PC-3 (cell line): ENCODE results near the gene WASHC2A. TPM values are rescaled to one million over a fixed set of nuclear protein-coding genes. Genes with fewer than 3 reads are reported as not detected.
"Not testable (repeated sequence)": the region's sequence is repeated elsewhere in the genome, so short reads cannot be mapped to it uniquely, and the experiment has no call there.

Experiments used
- ATAC-seq: fragments of 200-7000 bp; cut with Tn5 transposase; 2 replicates; pipeline ENCODE4 v1.9.1; 2020; ENCODE audit warnings: mild to moderate bottlenecking, moderate library complexity
- BruUV-seq: library from RNA; stranded (reverse); fragments of 400-500 nt; replicated peaks from 2 replicates; lab custom pipeline; 2021; lab: Mats Ljungman, UMichigan
- CTCF ChIA-PET: fragments of 300-600 bp; sonication (Branson Sonifier 250); formaldehyde crosslinking; loops from one replicate; lab custom pipeline; 2022; ENCODE audit warnings: antibody characterized with exemption; lab: Charles Lee
- POLR2A ChIA-PET: fragments of 300-600 bp; sonication (Branson Sonifier 250); formaldehyde crosslinking; loops from one replicate; lab custom pipeline; 2022; ENCODE audit warnings: antibody characterized with exemption; ENCODE audit not compliant: unreplicated experiment; lab: Charles Lee
- DNase-seq: peaks from one replicate; pipeline ENCODE4 v3.0.0-alpha.2; 2015
- H2AFZ ChIP-seq: fragments of 300-600 bp; sonication (generic); 2 replicates; pipeline ENCODE4 v1.6.0; 2016; ENCODE audit warnings: antibody characterized with exemption, low read length
- H3F3A ChIP-seq: fragments of 300-600 bp; sonication (generic); one replicate; pipeline ENCODE4 v1.6.0; 2017; ENCODE audit warnings: antibody characterized with exemption, low read length, control low read depth, mild to moderate bottlenecking; ENCODE audit not compliant: unreplicated experiment
- H3K27ac ChIP-seq: fragments of 300-600 bp; sonication (generic); 2 replicates; pipeline ENCODE4 v1.5.1; 2016; ENCODE audit warnings: mild to moderate bottlenecking, low read length
- H3K27me3 ChIP-seq: fragments of 300-600 bp; sonication (generic); 2 replicates; pipeline ENCODE4 v1.6.1; 2016; ENCODE audit warnings: low read length, mixed read lengths
- H3K36me3 ChIP-seq: fragments of 300-600 bp; sonication (generic); 2 replicates; pipeline ENCODE4 v1.6.1; 2016; ENCODE audit warnings: low read depth, mixed run types, low read length, mixed read lengths
- H3K4me1 ChIP-seq: fragments of 300-600 bp; sonication (generic); 2 replicates; pipeline ENCODE4 v1.5.1; 2016; ENCODE audit warnings: low read length; ENCODE audit not compliant: insufficient read depth
- H3K4me2 ChIP-seq: fragments of 300-600 bp; sonication (generic); 2 replicates; pipeline ENCODE4 v1.6.0; 2016; ENCODE audit warnings: low read length
- H3K4me3 ChIP-seq: fragments of 300-600 bp; sonication (generic); 2 replicates; pipeline ENCODE4 v1.5.1; 2016; ENCODE audit warnings: mild to moderate bottlenecking, low read length, mixed read lengths
- H3K79me2 ChIP-seq: fragments of 300-600 bp; sonication (generic); 2 replicates; pipeline ENCODE4 v1.6.1; 2017; ENCODE audit warnings: low read length, mixed read lengths
- H3K9ac ChIP-seq: fragments of 300-600 bp; sonication (generic); 2 replicates; pipeline ENCODE4 v1.6.0; 2016; ENCODE audit warnings: mild to moderate bottlenecking, low read length
- H3K9me2 ChIP-seq: fragments of 300-600 bp; sonication (generic); replicated peaks from 2 replicates; pipeline ENCODE4 v1.6.1; 2016; ENCODE audit warnings: mixed run types, low read length, mixed read lengths
- H3K9me3 ChIP-seq: fragments of 300-600 bp; sonication (generic); 2 replicates; pipeline ENCODE4 v1.6.1; 2016; ENCODE audit warnings: low read length, mixed read lengths
- H4K20me1 ChIP-seq: fragments of 300-600 bp; sonication (generic); 2 replicates; pipeline ENCODE4 v1.6.1; 2016; ENCODE audit warnings: low read length, mixed read lengths
- EZH2 ChIP-seq: fragments of 300-600 bp; sonication (generic); IDR thresholded peaks from one replicate; pipeline ENCODE4 v1.6.1; 2017; ENCODE audit warnings: antibody characterized with exemption, mild to moderate bottlenecking, low read length; ENCODE audit not compliant: unreplicated experiment
- EZH2phosphoT487 ChIP-seq: fragments of 300-600 bp; sonication (generic); IDR thresholded peaks from 2 replicates; pipeline ENCODE4 v1.6.1; 2018; ENCODE audit warnings: mild to moderate bottlenecking, antibody characterized with exemption, low read length, borderline replicate concordance
- intact Hi-C: fragments of 100-400 bp; cut with micrococcal nuclease; formaldehyde crosslinking; loops from 2 replicates; pipeline ENCODE4 v1.9.0; 2023
- total RNA-seq: library from RNA; depleted of rRNA; stranded (reverse); fragments of >200 nt; gene quantifications from 2 replicates; pipeline ENCODE4 v1.2.3, GENCODE V29; 2014
- TF ChIP-seq, protein P1 (sequence below): fragments of 300-600 bp; sonication (generic); conservative IDR thresholded peaks from 2 replicates; pipeline ENCODE4 v1.5.1; 2017; ENCODE audit warnings: antibody characterized with exemption, low read depth, mild to moderate bottlenecking, low read length

Gene WASHC2A
- total RNA-seq, 1 experiment from 2014 or later: 57.9 TPM

DNA sequence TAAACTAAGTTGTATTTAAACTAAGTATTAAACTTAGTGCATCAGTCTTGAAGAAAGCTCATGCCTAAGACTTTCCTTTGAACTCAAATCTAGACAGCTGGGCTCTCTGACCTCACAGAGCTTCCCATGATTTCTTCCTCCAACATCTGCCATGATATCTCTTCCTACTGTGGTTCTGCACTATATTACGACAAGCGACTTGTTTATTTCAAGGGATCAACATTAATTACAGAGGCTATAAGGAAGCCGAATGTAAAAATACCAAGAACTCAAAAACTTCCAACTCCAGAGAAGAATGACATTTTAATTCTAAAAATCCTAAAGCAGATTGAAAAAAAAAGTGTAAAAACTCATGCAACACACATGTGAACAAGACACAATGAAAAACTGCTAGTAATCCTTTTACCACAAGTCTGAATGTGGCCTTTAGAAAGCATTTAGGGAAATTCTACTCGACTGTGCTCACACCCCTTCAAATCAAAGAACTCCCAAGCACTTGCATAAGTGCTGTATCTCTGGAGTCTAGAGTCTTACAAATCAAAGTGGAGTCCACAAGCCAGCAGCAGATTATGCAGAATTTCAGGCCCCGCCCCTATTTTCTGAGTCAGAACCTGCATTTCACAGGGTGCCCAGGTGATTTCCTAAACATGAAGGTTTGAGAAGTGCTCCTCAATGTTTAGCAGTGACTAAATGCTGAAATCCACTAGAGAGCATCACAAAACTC lies 22.7 kb upstream of the WASHC2A start:
- DNase-seq: peak; percentile 55
- Histone ChIP-seq H3K9me3 (no peaks in the 10 kb centered on the region), H4K20me1 (no peaks in the 10 kb centered on the region), H3K9ac (no peak overlapping the region), H3K36me3 (no peaks in the 10 kb centered on the region), H3K4me1 (no peaks in the 10 kb centered on the region), H3K27ac (no peak overlapping the region), H3K79me2 (no peaks in the 10 kb centered on the region), H3K27me3 (no peaks in the 10 kb centered on the region), H3K4me3 (no peak overlapping the region), H3K4me2 (no peak overlapping the region), H3K9me2 (no peaks in the 10 kb centered on the region), H3F3A (no peaks in the 10 kb centered on the region), H2AFZ (no peak overlapping the region)
- ATAC-seq: peak; percentile 43; the same call in 1 of the 2 replicates
- ChIA-PET CTCF (interaction anchor here (0.6 kb wide), 1 partner anchor 505 kb away, joined by 3 read pairs; no protein-coding TSS in a partner anchor), POLR2A (no interaction called here)
- intact Hi-C loops: no loop called here
- BruUV-seq: no TSS peak
- no peak for TF ChIP-seq EZH2
- no peak for TF ChIP-seq EZH2phosphoT487
- TF ChIP-seq, protein P1, sequence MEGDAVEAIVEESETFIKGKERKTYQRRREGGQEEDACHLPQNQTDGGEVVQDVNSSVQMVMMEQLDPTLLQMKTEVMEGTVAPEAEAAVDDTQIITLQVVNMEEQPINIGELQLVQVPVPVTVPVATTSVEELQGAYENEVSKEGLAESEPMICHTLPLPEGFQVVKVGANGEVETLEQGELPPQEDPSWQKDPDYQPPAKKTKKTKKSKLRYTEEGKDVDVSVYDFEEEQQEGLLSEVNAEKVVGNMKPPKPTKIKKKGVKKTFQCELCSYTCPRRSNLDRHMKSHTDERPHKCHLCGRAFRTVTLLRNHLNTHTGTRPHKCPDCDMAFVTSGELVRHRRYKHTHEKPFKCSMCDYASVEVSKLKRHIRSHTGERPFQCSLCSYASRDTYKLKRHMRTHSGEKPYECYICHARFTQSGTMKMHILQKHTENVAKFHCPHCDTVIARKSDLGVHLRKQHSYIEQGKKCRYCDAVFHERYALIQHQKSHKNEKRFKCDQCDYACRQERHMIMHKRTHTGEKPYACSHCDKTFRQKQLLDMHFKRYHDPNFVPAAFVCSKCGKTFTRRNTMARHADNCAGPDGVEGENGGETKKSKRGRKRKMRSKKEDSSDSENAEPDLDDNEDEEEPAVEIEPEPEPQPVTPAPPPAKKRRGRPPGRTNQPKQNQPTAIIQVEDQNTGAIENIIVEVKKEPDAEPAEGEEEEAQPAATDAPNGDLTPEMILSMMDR: no peak

DNA sequence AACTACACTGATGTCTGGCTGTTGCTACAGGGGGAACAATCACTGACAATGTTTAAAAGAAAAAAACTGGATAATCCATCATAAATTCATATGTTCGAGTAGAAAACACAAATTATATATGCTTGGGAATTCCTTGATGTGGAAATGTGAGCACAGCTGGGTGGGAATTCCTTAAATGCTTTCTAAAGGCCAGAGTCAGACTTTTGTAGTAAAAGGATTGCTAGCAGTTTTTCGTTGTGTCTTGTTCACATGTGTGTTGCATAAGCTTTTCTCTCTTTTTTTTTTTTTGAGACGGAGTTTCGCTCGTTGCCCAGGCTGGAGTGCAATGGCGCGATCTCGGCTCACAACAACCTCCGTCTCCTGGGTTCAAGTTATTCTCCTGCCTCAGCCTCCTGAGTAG lies 21.3 kb upstream of the WASHC2A start:
- DNase-seq, intact Hi-C loops, H3K79me2 ChIP-seq, H3K27me3 ChIP-seq, H3K27ac ChIP-seq, H2AFZ ChIP-seq, CTCF ChIA-PET, H3K9ac ChIP-seq, ATAC-seq, H3K4me3 ChIP-seq, BruUV-seq, POLR2A ChIA-PET, H3F3A ChIP-seq, H3K4me2 ChIP-seq, H3K4me1 ChIP-seq, H3K9me3 ChIP-seq, H4K20me1 ChIP-seq, H3K36me3 ChIP-seq, H3K9me2 ChIP-seq: not testable (repeated sequence)

DNA sequence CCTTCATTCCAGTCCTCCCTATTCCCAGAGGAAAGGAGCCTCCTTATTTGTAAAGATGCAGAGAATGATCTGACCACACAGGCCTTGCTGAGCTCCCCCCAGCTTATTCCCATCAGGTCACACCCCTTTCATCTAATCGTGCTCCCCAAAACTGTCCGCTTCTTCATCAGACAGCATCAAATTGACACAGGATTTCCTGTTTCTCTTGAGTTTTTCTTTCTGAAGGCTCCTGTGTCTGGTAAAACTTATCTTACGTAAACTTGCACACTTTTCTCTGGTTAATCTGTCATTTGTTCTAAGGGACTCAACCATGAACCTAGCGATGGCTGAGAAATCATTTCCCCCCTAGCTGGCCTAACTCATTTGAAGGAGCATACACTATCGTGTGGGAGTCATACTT lies 20.2 kb upstream of the WASHC2A start:
- POLR2A ChIA-PET, H3K36me3 ChIP-seq, CTCF ChIA-PET, H2AFZ ChIP-seq, intact Hi-C loops, H3K79me2 ChIP-seq, BruUV-seq, H3K27ac ChIP-seq, ATAC-seq, H3K9me2 ChIP-seq, H3F3A ChIP-seq, H3K4me2 ChIP-seq, H3K9ac ChIP-seq, H3K27me3 ChIP-seq, H4K20me1 ChIP-seq, H3K4me1 ChIP-seq, H3K9me3 ChIP-seq, DNase-seq, H3K4me3 ChIP-seq: not testable (repeated sequence)

DNA sequence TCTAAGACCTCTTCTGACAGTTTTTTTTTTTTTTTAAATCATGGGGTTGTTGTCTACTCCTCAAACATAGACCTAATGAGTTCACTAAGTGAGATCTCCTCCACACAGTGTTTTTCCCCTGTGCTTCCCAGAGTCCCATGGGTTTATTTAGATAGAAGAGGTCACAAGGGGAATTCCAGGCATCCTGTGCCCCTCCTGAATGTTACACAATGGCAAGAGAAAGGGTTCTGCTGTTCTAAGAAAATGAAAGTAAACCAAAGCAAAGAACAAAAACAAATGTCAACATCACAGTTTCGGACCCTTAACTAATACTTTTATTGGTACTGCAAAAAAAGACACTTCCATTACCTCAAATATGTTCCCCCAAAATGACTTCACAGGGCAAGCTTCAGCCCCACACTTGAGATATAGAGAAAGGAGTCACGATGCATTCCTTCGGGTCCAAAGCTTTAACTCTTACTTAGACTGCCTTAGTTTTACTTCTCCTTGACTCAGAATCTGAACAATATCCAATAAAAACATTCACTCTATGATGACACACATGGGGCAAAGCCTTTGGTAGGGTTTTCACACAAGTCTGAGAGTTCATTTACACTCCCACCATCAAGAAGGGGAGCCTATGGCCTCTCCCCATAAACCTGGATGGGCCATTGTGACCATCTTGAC lies 15.6 kb upstream of the WASHC2A start:
- H3K9me2 ChIP-seq, CTCF ChIA-PET, H4K20me1 ChIP-seq, H3K79me2 ChIP-seq, H3K4me3 ChIP-seq, H3K9ac ChIP-seq, H3K36me3 ChIP-seq, BruUV-seq, H3K4me1 ChIP-seq, H3K27me3 ChIP-seq, DNase-seq, POLR2A ChIA-PET, H3K9me3 ChIP-seq, H3K27ac ChIP-seq, H2AFZ ChIP-seq, H3F3A ChIP-seq: not testable (repeated sequence)
- H3K4me2 ChIP-seq: peak overlapping the region; percentile 26; the same call in 1 of the 2 replicates
- ATAC-seq: peak; percentile 21; the same call in 1 of the 2 replicates
- intact Hi-C loops: loop anchor here (10.0 kb wide), 1 partner anchor 457 kb away; no protein-coding TSS in a partner anchor

DNA sequence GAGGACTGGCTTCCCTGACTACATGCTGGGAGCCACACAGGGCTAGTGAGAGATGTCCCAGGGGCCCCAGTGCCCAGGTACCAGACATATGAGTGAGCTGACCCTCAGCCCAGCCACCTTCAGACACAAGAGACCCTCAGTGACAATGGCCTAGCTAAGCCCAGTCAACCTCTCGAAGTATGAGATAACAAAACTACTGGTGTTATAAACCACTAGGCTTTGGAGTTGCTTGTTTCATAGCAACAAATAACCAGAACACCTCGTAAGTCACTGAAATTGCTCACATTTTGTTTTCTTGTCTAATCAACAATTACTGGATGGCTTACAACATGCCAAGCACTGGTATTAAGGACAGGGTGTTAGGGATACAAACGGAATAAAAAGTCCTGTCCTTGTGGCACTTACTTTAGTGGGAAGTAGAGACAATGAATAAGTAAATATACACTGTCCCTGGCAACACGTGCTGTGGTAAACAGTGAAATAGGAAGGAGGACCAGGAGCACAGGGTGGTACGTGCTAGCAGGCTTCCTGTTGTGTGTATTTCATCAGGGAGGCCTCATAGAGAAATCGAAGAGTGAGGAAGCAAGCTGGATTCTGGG lies 14.9 kb upstream of the WASHC2A start:
- H3F3A ChIP-seq, CTCF ChIA-PET, H3K4me2 ChIP-seq, H3K9ac ChIP-seq, H3K27ac ChIP-seq, H4K20me1 ChIP-seq, POLR2A ChIA-PET, BruUV-seq, H3K27me3 ChIP-seq, H3K9me3 ChIP-seq, H3K4me3 ChIP-seq, H3K36me3 ChIP-seq, H3K9me2 ChIP-seq, H2AFZ ChIP-seq, H3K4me1 ChIP-seq, H3K79me2 ChIP-seq, DNase-seq, ATAC-seq: not testable (repeated sequence)
- intact Hi-C loops: loop anchor here (10.0 kb wide), 1 partner anchor 458 kb away; no protein-coding TSS in a partner anchor
